Hematopoietic multipotent progenitor cell treated with erythropoietin and hydrocortisone succinate and interleukin-3 and kit ligand, for 4 days (in vitro differentiated cells): ENCODE data around the gene ALDH4A1.
"Not testable (repeated sequence)": the region's sequence is repeated elsewhere in the genome, so short reads cannot be mapped to it uniquely, and the experiment has no call there.

Source experiments
- DNase-seq: peaks from one replicate; pipeline ENCODE4 v3.0.0-alpha.2; 2015

Gene ALDH4A1

DNA sequence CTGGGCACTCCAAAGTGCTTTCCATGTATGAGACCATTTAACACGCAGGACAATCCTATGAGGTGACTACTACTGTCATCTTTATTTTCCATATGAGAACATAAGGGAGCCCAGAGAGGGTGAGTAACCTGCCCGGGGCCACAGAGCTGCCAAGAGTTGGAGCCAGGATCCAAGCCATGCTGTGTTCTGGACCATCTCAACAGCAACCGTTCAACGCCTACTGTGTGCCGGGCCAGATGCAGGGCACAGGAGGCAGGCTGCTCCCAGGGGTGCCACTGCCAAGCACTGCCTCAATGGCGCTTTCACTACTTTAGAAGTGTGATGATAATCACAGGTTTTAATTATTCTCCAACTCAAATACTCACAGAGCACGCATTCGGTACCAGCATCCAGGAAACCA is 3.8 kb downstream of the ALDH4A1 start:
- no peak for DNase-seq

DNA sequence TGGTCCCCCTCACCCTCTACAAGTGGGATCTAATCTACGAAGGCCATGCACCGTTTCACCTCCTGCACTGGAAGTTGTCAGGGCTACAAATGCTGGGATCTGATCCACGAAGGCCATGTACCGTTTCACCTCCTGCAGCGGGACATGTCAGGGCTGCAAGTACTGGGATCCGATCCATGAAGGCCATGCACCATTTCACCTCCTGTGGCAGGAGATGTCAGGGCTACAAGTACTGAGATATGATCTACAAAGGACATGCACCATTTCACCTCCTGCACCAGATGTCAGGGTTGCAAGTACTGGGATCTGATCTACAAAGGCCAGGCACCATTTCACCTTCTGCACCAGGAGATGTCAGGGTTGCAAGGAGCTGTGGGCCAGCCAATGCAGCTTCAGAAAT is 7.0 kb downstream of the ALDH4A1 start:
- DNase-seq: no peak

DNA sequence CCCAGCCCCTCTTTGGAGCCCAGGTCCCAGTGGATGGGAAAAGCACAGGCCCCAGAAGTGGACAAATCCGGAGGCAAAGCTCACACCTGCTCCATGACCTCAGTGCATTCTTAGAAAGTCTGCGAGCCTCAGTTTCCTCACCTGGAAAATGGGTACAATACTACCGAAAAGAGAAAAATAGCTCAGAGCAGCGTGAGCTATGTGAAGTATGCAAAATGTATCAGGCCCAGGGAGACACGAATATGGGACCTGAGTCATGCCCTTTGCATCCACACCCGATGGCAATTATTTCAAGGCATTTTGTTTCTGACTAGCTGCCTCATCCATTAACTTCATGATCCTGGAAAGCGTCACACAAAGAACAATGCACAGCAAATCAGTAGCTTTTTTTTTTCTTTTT is 9.2 kb downstream of the ALDH4A1 start:
- no peak for DNase-seq

DNA sequence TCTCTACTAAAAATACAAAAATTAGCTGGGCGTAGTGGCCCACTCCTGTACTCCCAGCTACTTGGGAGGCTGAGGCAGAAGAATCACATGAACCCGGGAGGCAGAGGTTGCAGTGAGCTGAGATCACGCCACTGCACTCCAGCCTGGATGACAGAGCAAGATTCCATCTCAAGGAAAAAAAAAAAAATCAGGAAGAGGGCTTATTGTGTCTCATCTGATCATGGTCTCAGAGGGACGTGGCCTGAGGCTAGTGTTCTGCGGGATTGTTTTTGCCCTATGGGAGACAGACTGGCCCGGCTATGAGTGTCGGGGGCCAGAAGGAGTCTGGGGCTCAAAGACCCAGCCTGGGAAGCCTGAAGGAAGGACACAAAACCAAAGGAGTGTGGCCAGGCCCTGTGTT is 10.5 kb downstream of the ALDH4A1 start:
- not testable (repeated sequence) for DNase-seq

DNA sequence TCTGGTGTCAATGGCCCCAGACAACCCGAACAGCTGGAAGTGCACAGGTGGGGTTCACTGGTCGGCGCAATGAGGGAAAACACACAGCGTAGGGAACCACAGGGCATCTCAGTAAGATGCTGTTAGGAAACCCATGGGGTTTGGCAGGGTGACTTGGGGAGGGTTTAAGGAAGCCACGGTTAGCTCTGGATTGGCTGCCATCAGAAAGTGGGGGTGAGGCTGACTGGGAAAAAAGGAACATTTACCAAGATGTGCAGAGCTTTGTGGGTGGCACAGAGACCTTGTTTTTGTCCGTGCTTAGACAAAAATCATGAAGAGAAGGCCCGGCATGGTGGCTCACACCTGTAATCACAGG is 11.0 kb downstream of the ALDH4A1 start:
- DNase-seq: no peak

DNA sequence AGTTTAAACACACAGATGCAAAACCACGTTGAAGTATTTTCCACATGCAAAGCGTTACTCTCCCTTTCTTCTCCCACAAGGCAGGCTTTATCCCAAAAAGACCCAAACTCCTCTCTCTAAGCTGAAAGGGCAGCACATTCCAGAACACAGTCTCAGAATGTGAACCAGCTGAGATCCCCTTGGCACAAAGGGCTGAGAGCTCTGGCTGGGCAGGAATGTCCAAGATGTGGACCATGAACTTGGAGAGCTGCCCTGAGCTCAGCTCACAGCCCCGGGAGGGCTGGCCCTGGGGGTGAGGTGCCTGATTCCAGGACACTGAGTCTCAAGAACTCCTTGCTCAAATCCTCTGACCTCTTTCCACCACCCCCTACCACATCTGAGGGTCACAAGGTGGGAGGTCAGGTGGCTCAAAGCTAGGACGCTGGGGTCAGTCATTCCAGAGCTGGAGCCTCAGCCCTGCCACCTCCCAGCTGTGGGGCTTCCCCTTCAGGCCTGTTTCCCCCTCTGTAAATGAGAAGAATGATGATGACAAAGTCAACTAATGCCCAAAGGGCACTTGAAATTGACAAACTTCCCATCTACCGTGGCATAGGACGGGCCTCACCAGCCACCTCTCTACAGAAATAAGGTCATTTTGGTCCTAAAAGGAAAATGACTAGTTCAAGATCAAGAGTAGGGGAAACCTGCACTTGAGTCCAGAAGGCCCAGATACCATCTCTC is 11.5 kb downstream of the ALDH4A1 start:
- no peak for DNase-seq

DNA sequence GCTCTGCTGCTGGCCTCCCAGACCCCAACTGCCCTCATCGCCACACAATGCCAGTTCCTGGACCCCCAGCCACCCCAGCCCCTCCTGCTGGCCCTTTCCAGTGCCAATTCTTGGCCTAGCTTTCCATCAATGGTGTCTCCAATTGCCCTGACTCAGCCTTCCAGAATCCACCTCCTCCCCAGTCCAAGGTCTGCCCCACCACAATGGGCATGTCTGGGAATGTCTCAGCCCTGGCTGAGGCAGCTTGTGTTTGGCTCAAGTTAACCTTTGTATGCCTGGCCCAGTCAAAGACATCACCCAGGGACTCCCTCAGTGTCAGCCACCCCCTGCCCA is 16.4 kb downstream of the ALDH4A1 start:
- no peak for DNase-seq

DNA sequence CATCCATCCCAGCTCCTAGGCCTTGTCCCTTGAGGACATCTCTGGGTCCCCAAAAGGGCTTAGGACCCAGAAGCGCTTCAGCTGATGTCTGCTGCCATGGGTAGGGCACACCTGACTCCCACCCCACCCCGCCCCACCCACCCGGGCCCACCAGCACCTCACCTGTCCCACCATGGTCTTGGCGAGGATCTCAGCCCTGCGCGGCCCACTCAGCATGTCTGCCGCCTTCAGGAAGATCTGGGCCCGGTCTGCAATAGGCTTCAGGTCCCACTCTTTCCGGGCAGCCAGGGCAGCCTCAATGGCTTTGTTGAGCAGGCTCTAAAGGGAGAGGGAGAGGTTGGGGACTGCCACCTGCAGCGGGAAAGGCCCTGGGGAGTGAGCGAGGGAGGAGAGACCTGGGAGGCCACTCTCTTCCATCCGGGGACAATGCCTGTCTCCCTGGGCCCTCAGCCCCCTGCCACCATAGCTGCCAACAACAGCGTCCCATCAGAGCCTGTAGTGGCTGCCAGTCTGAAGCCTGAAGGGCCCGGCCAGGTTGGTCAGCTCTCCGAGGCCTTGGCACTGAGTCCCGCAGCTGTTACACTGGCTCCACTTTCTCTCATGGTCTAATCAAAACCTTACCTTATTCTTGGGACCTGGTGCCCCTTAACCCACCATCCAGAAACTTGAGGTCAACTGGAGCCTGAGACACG is 16.9 kb downstream of the ALDH4A1 start:
- DNase-seq: no peak

DNA sequence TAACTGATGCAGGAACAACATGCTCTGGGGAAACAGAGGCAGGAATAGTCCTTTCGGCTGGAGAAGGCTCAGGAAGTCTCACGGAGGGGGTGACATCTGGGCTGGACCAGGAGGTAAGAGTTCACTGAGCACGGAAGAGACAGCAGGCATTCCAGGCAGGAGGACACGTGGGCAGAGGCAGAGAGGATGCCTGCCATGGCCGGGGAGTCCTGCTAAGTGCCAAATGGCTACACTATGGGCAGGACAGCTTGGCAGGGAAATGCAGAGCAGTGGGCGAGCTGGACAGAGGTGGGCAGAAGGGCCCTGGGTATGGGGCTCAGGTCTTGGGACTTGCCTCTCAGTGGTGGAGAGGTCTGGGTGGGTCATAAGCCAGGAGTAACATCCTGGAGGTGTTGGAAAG is 17.6 kb downstream of the ALDH4A1 start:
- no peak for DNase-seq

DNA sequence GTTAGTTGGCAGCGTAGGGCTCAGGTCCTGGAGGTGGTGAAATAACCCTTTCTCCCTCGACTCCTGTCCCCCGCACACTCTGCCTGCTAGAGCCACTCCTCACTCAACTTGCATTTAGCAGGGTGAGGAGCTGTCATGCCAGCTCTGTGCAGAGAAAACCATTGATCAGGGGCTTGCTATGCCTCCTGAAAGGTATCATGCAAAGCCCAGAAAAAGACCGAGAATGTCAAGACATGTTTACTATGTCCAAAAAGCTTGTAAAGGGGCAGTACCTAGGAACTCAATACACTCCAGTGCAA is 18.0 kb downstream of the ALDH4A1 start:
- DNase-seq: no peak

DNA sequence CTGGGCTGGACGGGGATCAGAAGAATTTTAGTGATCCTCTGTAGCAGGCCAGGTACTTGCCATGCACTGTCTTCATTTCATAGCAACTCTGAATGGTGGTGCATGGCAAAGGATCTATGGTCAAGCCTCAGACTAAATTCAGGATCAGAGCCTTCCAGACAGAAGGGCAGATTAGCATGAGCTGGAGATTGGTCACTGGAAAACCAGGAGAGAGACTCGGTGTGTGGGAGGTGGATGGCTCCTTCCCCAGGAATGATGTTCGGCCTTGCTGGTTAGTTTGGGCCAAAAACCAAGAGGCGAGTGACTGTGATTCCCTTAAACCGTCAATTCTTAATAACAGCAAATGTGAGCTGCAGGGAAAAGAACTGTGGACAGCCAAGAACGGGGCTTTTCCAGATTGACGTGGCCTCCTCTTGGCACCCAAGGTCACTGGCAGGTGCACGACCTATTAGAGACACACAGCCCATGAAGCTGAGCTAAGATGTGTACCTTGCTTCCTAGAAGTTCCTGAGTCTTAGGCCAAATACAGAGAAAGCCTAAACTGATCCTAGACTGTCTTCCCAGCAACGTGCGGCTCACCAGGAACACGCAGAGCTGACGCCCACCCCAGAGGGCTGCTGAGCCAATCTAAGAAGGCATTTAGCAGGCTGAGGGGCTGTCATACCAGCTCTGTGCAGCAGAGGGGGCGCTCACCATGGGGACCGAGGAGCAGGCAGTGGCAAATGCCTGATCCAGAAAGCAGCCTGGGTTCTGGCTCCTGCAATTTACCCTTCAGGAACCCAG is 18.5 kb downstream of the ALDH4A1 start:
- peak; percentile 82 for DNase-seq

DNA sequence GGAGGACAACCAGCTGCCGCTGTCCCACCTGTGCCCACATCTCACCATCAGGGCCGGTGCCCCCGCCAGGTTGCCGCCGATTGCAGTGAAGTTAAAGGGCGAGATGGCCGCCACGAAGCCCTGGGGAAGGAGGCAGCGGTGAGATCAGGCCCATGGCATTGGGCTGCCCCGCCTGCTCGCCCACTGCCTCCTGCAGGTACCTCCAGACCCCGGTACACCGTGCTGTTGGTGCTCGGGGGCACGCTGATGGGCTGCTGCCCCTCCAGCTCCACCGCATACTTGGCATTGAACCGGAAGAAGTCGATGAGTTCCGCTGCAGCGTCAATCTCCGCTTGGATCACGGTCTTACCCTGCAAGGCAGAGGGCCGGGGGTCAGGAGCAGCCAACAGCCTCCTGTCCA is 19.3 kb downstream of the ALDH4A1 start:
- DNase-seq: no peak

DNA sequence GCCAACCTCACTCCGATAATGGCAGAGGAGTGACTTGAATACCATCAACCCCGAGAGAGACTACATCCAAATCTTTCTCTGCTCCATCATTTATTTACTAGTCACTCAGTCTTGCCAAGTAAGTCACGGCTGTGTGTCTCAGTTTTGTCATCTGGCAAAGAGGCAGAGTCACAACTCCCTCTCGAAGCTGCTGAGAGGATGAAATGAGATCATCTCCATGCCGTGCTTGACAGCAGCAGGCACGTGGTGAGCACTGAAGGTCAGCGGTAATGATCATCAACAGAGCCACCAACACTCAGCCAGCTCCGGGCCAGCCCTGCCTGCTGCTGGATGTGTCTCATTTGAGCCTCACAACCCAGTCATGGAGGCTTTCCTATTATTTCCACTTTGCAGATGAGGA is 19.9 kb downstream of the ALDH4A1 start:
- DNase-seq: no peak

DNA sequence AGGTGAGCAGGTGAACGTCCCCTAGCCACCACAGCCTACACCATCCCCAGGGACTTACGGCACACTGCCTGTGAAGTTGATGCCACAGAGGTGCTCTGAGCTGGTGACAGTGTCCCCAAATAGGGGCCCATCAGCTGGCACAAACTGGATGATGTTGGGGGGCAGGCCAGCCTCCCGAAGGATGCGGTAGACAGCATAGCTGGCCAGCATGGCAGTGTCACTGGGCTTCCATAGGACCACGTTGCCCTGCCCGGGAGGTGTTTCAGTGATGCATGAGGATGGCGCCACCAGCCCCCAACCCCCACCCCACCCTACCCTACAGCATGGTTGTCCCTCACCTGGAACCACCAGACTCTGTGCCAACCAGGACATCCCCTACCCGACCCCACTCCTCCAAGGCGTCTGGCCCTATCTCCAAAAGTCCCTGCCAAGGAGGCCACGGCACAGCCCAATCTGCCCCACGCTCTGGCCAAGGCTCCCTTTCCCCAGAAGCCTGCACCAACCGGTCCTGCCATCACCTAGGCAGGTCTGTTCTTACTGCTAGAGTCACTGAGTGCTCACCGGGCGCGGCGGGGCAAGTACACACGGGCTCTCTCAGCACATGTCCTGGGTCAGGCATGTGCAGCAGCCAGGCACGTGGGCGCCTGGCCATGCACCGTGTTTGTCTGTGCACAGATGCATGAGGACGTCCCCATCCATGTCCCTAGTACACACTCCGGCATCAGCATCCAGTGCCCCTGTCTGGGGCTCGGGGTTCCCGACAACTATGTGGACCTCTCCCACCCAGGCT is 20.5 kb downstream of the ALDH4A1 start:
- DNase-seq: no peak

DNA sequence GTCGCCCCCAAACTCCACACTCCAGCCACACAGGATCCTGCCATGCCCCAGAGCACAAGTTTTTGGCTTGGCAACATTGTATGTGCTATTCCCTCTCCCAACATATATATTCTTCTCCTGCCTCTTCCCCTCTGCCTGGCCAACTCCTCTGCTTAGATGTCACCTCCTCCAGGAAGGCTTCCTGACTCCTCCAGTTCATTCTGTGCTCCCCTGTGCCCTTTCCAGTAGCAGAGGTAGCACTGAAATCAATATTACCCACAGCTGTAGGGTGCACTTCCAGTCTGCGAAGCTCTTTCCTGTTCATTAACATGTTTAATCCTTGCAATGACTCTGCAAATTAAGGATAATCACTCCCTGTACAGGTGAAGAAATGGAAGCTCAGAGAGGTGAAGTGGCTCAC is 21.2 kb downstream of the ALDH4A1 start:
- DNase-seq: no peak

DNA sequence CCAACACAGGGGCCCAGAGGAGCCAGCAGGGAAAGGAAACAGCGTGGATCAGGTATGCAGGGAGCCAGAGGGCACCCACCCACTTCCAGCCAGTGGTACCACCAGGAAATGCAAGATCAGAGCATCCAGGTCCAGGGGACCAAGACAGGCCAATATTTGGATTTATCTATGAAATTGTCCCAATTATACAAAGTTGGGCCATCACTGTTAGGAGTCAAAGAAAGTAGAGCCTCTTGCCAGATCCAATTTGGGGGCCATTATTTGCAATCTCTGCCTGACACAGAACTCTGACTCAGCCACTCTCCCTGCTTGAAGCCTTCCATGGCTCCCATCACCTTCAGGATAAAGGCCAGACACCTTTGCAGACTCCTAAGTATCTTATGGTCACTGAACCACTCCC is 21.8 kb downstream of the ALDH4A1 start:
- DNase-seq: no peak

DNA sequence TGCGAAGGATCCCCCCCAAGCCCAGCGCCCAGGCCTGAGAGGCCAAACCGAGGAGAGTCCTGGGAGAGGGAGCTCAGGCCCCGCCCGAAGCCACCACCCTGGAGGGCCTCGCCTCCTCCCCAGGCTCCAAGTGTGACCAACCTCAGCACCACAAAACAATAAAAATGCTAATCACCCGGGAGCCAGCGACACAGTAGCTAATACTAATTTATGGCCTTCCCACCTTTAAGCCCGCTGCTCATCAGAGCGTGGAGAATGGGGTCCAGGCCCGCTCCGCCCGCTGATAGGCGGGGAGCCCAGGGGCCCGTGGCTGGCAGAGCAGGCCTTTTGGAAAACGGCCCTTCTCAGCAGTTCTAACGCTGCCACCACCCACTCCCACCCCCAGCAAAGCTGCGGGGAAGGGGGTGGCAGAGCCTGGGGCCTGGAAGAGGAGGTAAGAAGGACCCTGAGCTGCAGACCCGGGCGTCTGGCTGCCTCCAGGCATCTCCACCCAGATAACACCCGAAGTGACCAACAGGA is 22.5 kb downstream of the ALDH4A1 start:
- DNase-seq: no peak

DNA sequence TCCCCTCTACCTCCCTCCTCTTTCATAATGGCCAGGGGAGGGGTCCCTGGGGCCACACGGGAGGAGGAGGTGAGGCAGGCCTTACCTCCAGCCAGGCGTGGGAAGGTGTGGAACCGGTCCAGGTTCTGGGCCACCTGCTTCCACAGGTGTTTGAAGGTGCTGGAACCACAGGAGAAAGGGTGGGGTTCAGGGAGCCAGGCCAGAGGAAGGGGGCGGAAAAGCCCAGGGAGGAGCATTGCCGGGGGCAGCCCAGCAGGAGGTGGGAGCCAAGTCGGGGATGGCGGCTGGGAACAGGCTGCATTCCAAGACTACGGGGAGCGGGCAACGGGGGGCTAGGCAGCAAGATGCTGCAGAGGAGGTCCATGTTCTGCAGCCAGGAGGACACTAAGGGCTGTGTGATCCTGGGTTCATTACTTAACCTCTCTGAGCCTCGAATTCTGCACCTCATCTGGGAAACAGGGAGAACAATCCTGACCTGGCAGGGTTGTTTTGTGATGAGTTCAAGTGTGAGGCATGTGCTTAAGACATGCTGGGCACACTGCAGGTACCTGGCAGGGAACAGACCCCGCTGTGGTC is 23.1 kb downstream of the ALDH4A1 start:
- DNase-seq: no peak

DNA sequence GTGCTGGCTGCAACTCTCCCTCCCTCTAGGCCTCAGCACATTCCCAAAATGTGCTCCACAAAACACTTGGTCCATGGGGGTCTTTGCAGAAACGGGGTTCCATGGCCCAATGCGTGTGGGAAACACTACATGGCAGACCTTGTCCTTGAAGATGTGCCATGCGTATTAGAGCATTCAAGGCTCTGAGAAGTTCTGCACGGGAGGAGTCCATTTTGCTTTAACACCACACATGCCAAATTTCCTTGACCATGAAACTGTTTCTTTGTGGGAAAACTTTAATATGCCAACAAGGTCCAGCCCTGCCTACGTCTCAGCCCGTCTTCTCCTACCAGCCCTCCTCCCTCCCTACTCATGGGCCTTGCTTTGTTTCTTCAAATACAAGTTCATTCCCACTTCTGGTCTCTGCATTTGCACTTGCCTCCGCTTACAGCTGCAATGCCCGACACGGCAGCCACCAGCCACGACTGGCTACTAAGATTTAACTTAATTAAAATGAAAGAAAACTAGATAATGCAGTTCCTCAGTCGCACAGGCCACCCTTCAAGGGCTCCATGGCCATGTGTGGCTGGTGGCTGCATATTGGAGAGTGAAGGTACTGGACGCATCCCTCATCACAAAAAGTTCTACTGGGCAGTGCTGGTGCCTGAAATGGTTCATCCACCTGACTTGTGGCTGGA is 23.7 kb downstream of the ALDH4A1 start:
- DNase-seq: no peak

DNA sequence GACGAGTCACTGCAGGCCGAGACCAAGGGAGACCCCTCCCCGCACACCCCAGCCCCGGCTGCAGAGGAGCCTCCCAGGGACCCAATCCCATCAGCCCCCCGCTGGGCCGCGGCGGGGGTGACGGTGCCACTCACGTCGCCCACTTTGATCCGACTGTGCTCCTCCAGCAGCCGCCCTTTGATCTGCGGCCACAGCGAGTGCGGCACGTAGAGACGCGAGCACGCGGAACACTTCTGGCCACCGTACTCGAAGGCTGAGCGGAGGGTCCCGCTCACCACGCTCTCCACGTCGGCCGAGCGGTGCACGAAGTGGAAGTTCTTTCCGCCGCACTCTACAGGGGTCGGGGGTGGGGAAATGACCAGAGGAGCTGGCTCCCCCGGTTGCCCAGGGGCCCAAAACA is 25.1 kb downstream of the ALDH4A1 start:
- no peak for DNase-seq

DNA sequence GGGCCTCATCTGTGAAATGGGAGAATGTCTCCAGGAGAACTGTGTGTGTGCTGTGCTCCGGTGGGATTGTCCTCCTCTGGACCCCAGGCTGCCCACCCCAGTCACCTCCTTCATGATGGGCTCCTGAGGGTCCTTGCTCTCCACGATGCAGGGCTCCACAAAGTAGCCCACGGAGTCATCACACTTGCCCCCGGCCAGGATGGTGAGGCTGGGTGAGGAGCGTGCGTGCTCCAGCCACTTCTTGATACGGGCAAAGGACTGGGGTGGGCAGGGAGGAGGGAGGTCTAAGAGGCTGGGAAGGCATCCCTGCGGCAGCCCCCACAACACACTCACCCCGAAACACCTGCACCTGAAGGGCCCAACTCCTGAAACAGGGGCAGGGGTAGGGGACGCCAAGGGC is 26.1 kb downstream of the ALDH4A1 start:
- DNase-seq: no peak

DNA sequence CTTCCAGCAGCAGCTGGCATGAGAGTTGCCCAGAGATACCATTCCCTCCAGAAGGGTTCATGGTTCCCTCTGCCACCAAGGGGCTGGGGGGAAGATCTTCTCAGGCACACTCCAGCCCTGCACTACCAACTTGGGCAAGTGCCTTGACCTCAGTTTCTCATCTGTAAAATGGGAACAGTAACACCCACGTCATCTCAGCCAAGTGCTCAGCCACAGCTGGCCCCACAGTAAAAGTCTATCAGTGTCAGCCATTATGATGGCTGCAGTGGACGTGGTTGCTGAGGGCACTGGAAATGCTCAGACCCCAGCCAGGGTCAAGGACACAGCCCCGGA is 26.6 kb downstream of the ALDH4A1 start:
- DNase-seq: no peak
